T-cell (primary cell): ENCODE measurements around the gene IFNL2. TPM values are rescaled to one million over a fixed set of nuclear protein-coding genes. Genes with fewer than 3 reads are reported as not detected.
"Not testable (repeated sequence)": the region's sequence is repeated elsewhere in the genome, so short reads cannot be mapped to it uniquely, and the experiment has no call there.

Experiments
- ATAC-seq, 4 experiments: fragments of 200-7000 bp in 3 of 4; fragments of 150-1000 bp in 1 of 4; cut with Tn5 transposase; replicated peaks in 1 of 4; 1 replicate in 3 of 4; 2 replicates in 1 of 4; pipeline ENCODE4 v1.10.0; 2021; ENCODE audit warnings: moderate library complexity in 3 of 4, mild to moderate bottlenecking in 2 of 4, moderate number of reproducible peaks in 1 of 4
- CTCF ChIA-PET, 2 donors: fragments of 300-600 bp; sonication (Branson Sonifier 250); formaldehyde crosslinking; loops; one replicate each; lab custom pipeline; 2022; ENCODE audit warnings: antibody characterized with exemption in 2 of 2; lab: Charles Lee
- POLR2A ChIA-PET, 2 donors: fragments of 300-600 bp; sonication (Branson Sonifier 250); formaldehyde crosslinking; loops; one replicate each; lab custom pipeline; 2022; ENCODE audit warnings: antibody characterized with exemption in 2 of 2; lab: Charles Lee
- DNase-seq, 35 experiments: peaks; one replicate each; pipeline versions ENCODE4 v3.0.0 to v3.0.0-alpha.2; 2013 to 2023
- H3K27ac ChIP-seq: one replicate; pipeline ENCODE4 v1.5.1; 2013; ENCODE audit warnings: low read length
- H3K27me3 ChIP-seq, 2 experiments: replicated peaks in 1 of 2; 1 replicate in 1 of 2; 2 replicates in 1 of 2; pipeline versions ENCODE4 v1.6.1 to v1.7.0; 2013; ENCODE audit warnings: low read length in 1 of 2, mixed read lengths in 1 of 2; ENCODE audit not compliant: control insufficient read depth in 2 of 2, insufficient read depth in 2 of 2; ENCODE audit errors: extremely low read depth in 1 of 2
- H3K36me3 ChIP-seq, 2 donors: 1 replicate in 1 of 2; 2 replicates in 1 of 2; pipeline versions ENCODE4 v1.6.1 to v1.7.0; 2013; ENCODE audit warnings: low read length in 1 of 2; ENCODE audit not compliant: control insufficient read depth in 2 of 2, insufficient read depth in 1 of 2; ENCODE audit errors: extremely low read depth in 1 of 2
- H3K4me1 ChIP-seq, 2 experiments: 1 replicate in 1 of 2; 2 replicates in 1 of 2; pipeline versions ENCODE4 v1.6.1 to v1.7.0; 2013; ENCODE audit warnings: low read length in 2 of 2, mixed read lengths in 1 of 2; ENCODE audit not compliant: insufficient read depth in 2 of 2, control insufficient read depth in 1 of 2; ENCODE audit errors: extremely low read depth in 1 of 2
- H3K4me3 ChIP-seq, 2 donors: 1 replicate in 1 of 2; 2 replicates in 1 of 2; pipeline versions ENCODE4 v1.5.1 to v1.7.0; 2013; ENCODE audit warnings: mild to moderate bottlenecking in 2 of 2, low read length in 1 of 2, moderate library complexity in 1 of 2; ENCODE audit not compliant: control insufficient read depth in 1 of 2; ENCODE audit errors: extremely low read depth in 1 of 2
- H3K9me3 ChIP-seq: 2 replicates; pipeline ENCODE4 v1.7.0; 2013
- H3K27ac Mint-ChIP-seq, 2 donors: one replicate each; pipeline ENCODE4 v1.8.0; 2020 to 2021; ENCODE audit warnings: mild to moderate bottlenecking in 2 of 2, mixed read lengths in 2 of 2
- H3K27me3 Mint-ChIP-seq, 2 donors: one replicate each; pipeline ENCODE4 v1.8.0; 2021 to 2022; ENCODE audit warnings: mixed read lengths in 2 of 2
- H3K36me3 Mint-ChIP-seq: one replicate; pipeline ENCODE4 v1.8.0; 2021; ENCODE audit warnings: mixed read lengths
- H3K4me1 Mint-ChIP-seq, 3 donors: one replicate each; pipeline ENCODE4 v1.8.0; 2020 to 2022; ENCODE audit warnings: mixed read lengths in 3 of 3, mild to moderate bottlenecking in 1 of 3
- H3K4me3 Mint-ChIP-seq, 3 donors: one replicate each; pipeline ENCODE4 v1.8.0; 2020 to 2022; ENCODE audit warnings: mild to moderate bottlenecking in 3 of 3, mixed read lengths in 3 of 3, moderate library complexity in 3 of 3
- H3K9me3 Mint-ChIP-seq, 3 donors: one replicate each; pipeline ENCODE4 v1.8.0; 2020 to 2022; ENCODE audit warnings: mixed read lengths in 3 of 3
- WGBS: methylation state at CpG from one replicate; pipeline ENCODE4 v1.1.5; 2013; ENCODE audit warnings: missing lambda C conversion rate; ENCODE audit not compliant: insufficient coverage; 5-methylcytosine and 5-hydroxymethylcytosine counted together
- total RNA-seq, 35 experiments: library from RNA in 6 of 35; stranded (reverse) in 6 of 35; fragments of 120-200 nt in 1 of 35; gene quantifications; one replicate each; pipeline versions ENCODE4 v1.2.1 to v1.2.4 and lab custom pipeline; 2013 to 2026

Gene IFNL2
- total RNA-seq, 5 donors from 2014 or later (not counting 1 experiment from before 2014, with no cell fraction given), result not detected

DNA sequence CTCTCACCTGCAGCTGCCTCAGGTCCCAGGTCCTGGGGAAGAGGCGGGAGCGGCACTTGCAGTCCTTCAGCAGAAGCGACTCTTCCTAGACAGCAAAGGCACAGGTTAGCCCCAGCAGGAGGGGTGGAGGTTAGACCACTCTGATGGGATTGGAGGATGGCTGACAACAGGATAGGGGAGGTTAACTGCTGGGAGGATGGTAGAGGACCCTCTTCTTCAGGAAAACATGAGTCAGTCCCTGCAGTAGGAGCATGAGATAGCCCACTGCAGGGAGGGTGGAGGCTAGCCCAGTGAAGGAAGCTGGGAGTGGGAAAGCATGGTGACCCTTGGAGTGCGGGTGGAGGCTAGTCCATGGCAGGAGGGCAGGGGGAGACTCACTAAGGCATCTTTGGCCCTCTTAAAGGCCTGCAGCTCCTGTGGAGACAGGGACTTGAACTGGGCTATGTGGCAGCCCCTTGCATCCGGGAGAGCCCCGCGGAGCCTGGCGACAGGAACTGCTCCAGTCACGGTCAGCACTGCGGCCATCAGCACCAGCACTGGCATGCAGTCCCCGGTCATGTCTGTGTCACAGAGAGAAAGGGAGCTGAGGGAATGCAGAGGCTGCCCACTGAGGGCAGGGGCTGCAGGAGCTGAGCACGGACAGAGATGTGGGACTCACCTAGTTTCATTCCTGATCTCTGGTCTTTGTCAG, 23.6 kb upstream of the IFNL2 start, which contains the start of gene IFNL3:
Gene IFNL3, minus strand, starts transcription at position 597 of the 691 bp plus-strand sequence. Its CDS starts 39 bp downstream, at position 558.
- H3K36me3 ChIP-seq, CTCF ChIA-PET, H3K4me3 ChIP-seq, H3K27me3 Mint-ChIP-seq, DNase-seq, H3K36me3 Mint-ChIP-seq, H3K27ac ChIP-seq, H3K27ac Mint-ChIP-seq, H3K4me1 Mint-ChIP-seq, ATAC-seq, H3K4me3 Mint-ChIP-seq, POLR2A ChIA-PET, H3K9me3 Mint-ChIP-seq, H3K9me3 ChIP-seq: not testable (repeated sequence)
- WGBS, result 100% methylated on average over 1 of the region's 12 CpGs
- peaks cover 0 to 25% of the 10 kb centered on the region in 2 experiments for H3K27me3 ChIP-seq
- H3K4me1 ChIP-seq, result peaks cover 0 to 12% of the 10 kb centered on the region in 2 experiments

- H3K27ac Mint-ChIP-seq, H3K9me3 ChIP-seq, H3K4me1 Mint-ChIP-seq, CTCF ChIA-PET, H3K27ac ChIP-seq, POLR2A ChIA-PET, H3K4me3 Mint-ChIP-seq, DNase-seq, H3K36me3 ChIP-seq, H3K36me3 Mint-ChIP-seq, H3K4me3 ChIP-seq, H3K27me3 Mint-ChIP-seq, H3K9me3 Mint-ChIP-seq: not testable (repeated sequence)
- WGBS, result no CpG with 5 or more reads among the region's 1 CpG
- Histone ChIP-seq H3K27me3 (peaks cover 0 to 25% of the 10 kb centered on the region in 2 experiments), H3K4me1 (peaks cover 0 to 12% of the 10 kb centered on the region in 2 experiments)
- peak in 3 of 4 experiments; percentile 45 to 62 (median 51) for ATAC-seq
Observed at GRCh38 chr19:39245166-39245565, 23.0 kb upstream of the IFNL2 start.

DNA sequence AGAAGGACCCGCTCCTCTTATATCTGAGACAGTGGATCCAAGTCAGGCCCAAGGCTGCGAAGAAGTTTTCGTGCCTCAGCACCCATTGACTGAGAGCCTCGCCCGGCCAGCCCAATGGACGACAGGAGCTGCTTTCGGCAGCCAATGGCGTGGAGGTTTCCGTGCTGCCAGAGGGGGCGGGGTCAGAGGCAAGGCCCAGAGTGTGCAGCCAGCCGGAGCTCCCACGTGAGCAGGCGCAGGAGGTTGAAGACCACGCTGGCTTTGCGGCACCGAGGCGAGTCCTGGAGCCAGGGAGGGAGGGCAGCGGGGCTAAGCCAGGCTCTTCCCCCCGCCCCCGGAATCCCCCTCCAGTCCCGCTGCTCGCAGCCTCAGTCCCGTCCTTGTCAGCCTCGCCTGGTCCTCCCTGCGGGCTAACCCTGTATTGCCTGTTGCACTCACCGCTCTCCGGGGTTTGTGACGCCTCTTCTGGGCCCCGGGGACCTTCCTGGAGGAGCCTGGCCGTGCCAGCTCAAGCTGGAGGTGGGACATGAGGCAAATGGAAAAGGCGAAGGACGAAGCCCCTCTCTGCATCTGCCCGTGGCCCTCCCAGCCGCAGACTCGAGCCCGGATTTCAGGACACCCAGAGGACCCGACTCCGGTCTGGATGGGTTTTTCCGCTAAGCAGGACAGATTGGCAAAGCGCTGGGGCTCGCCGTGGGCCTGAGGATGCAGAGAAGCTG, 21.1 kb upstream of the IFNL2 start:
- no peaks in the 10 kb centered on the region for H3K9me3 ChIP-seq
- Mint-ChIP-seq H3K9me3 (no peaks in the 10 kb centered on the region), H3K36me3 (no peaks in the 10 kb centered on the region), H3K4me3 (peak overlapping the region in 2 of 3 donors; percentile 13 to 53), H3K27me3 (peaks cover 0 to 9% of the 10 kb centered on the region in 2 donors), H3K4me1 (peaks cover 2 to 4% (median 3%) of the 10 kb centered on the region in 3 donors), H3K27ac (no peak overlapping the region)
- H3K4me1 ChIP-seq, result peaks cover 0 to 12% of the 10 kb centered on the region in 2 experiments
- peak; percentile 53 to 80 (median 70) for ATAC-seq
- ChIA-PET CTCF (no interaction called here), POLR2A (interaction anchor here in 1 of 2 donors (0.6 kb wide), 1 partner anchor 8 kb away, joined by 6 read pairs; no protein-coding TSS in a partner anchor)
- peak in 9 of 35 experiments; percentile 16 to 48 (median 29) for DNase-seq
- H3K27ac ChIP-seq, result no peak overlapping the region
- peaks cover 0 to 27% of the 10 kb centered on the region in 2 experiments for H3K27me3 ChIP-seq
- peak overlapping the region in 1 of 2 donors; percentile 29 for H3K4me3 ChIP-seq
- no peaks in the 10 kb centered on the region for H3K36me3 ChIP-seq
- 55% methylated on average over 36 of the region's 42 CpGs for WGBS

- peaks cover 0 to 27% of the 10 kb centered on the region in 2 experiments for H3K27me3 ChIP-seq
- H3K4me1 ChIP-seq, result peaks cover 0 to 12% of the 10 kb centered on the region in 2 experiments
- H3K9me3 Mint-ChIP-seq, result no peaks in the 10 kb centered on the region
- no peak overlapping the region for H3K27ac ChIP-seq
- ATAC-seq, result peak; percentile 49 to 65 (median 58)
- no peak overlapping the region for H3K27ac Mint-ChIP-seq
- ChIA-PET POLR2A (no interaction called here), CTCF (no interaction called here)
- H3K9me3 ChIP-seq, result no peaks in the 10 kb centered on the region
- H3K27me3 Mint-ChIP-seq, result peaks cover 0 to 9% of the 10 kb centered on the region in 2 donors
- H3K36me3 ChIP-seq, result no peaks in the 10 kb centered on the region
- peak in 1 of 35 experiments; percentile 16 for DNase-seq
- no peak overlapping the region for H3K4me3 Mint-ChIP-seq
- H3K4me1 Mint-ChIP-seq, result peaks cover 2 to 12% (median 4%) of the 10 kb centered on the region in 3 donors
- no peaks in the 10 kb centered on the region for H3K36me3 Mint-ChIP-seq
- H3K4me3 ChIP-seq, result peak overlapping the region in 1 of 2 donors; percentile 44
- WGBS, result 60% methylated on average over 90 of the region's 92 CpGs
Observed at GRCh38 chr19:39247701-39248664, 20.2 kb upstream of the IFNL2 start.

DNA sequence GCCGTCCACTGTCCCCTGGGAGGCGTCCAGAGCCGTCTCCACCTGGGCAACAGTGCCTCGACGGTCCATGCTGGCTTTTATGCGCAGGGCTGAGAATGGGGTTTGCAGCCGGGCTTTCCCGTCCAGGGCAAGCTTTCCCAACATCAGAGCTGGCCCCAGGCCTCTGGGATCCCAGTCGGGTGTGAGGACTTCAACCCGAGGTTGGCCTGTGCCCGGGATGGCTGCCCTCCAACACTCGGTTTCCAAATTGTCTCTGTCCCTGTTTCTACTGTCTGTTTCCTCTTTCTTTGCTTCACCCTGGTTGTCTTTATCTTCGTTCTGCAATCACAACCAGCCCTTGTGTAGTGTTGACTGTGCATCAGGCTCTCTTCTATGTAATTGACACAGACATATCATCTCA, 19.4 kb upstream of the IFNL2 start, which contains the start of gene IFNL4:
Gene IFNL4, minus strand, starts transcription at position 51 of the 400 bp plus-strand sequence.
- DNase-seq, result no peak
- peaks cover 0 to 9% of the 10 kb centered on the region in 2 donors for H3K27me3 Mint-ChIP-seq
- no peaks in the 10 kb centered on the region for H3K36me3 ChIP-seq
- no peaks in the 10 kb centered on the region for H3K9me3 ChIP-seq
- H3K4me1 ChIP-seq, result peaks cover 0 to 12% of the 10 kb centered on the region in 2 experiments
- H3K4me3 Mint-ChIP-seq, result peak within 1 kb of the TSS in 1 of 3 donors; percentile 33
- peaks cover 0 to 26% of the 10 kb centered on the region in 2 experiments for H3K27me3 ChIP-seq
- no peak within 1 kb of the TSS for H3K27ac Mint-ChIP-seq
- 94% methylated on average over 11 of the region's 13 CpGs for WGBS
- H3K4me1 Mint-ChIP-seq, result peaks cover 2 to 12% (median 4%) of the 10 kb centered on the region in 3 donors
- H3K9me3 Mint-ChIP-seq, result no peaks in the 10 kb centered on the region
- peak within 1 kb of the TSS in 1 of 2 donors; percentile 44 for H3K4me3 ChIP-seq
- H3K27ac ChIP-seq, result no peak within 1 kb of the TSS
- H3K36me3 Mint-ChIP-seq, result no peaks in the 10 kb centered on the region
- no peak for ATAC-seq
- ChIA-PET CTCF (no interaction called here), POLR2A (no interaction called here)
